ENCODE measurements around the gene KCNK18. TPM values are rescaled to one million over a fixed set of nuclear protein-coding genes. Genes with fewer than 3 reads are reported as not detected.

Gene KCNK18
- total and polyA plus RNA-seq, 10 of the 15 experiments (the other 5 are each of a cell fraction or from before 2014, with no cell fraction given) = not detected

DNA sequence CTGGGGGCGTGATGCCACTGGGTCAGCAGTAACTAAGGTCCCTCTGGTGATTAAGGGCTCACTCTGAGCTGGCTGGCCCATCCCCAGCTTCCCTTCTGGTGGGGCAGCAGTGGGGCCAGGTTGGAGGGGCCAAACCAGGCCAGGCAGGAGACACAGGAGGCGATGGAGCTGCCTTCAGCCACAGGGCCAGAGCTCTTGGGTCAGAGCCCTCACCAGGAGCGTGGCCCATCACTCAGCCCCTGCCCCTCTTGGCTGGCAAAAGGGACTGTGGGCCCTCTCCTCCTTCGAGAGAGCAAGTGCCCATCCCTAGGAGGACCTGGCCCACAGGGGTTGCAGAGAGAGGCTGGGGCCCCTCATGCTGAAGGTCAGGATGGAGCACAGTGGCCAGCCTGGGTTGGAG is 4.5 kb downstream of the KCNK18 start:
- intact Hi-C loops (cut with micrococcal nuclease; ENCODE audit: unreplicated experiment) = no loop called here
- no TSS peak for BruUV-seq (replicated peaks)
- TF ChIP-seq, protein P1, sequence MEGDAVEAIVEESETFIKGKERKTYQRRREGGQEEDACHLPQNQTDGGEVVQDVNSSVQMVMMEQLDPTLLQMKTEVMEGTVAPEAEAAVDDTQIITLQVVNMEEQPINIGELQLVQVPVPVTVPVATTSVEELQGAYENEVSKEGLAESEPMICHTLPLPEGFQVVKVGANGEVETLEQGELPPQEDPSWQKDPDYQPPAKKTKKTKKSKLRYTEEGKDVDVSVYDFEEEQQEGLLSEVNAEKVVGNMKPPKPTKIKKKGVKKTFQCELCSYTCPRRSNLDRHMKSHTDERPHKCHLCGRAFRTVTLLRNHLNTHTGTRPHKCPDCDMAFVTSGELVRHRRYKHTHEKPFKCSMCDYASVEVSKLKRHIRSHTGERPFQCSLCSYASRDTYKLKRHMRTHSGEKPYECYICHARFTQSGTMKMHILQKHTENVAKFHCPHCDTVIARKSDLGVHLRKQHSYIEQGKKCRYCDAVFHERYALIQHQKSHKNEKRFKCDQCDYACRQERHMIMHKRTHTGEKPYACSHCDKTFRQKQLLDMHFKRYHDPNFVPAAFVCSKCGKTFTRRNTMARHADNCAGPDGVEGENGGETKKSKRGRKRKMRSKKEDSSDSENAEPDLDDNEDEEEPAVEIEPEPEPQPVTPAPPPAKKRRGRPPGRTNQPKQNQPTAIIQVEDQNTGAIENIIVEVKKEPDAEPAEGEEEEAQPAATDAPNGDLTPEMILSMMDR (IDR thresholded peaks at IDR 0.05 in 2 of 3, conservative IDR thresholded peaks at IDR 0.05 in 1 of 3; ENCODE audit: control insufficient read depth in 2 of 3, extremely low read depth in 1 of 3, insufficient read depth in 1 of 3, low read depth in 3 of 3, low read length in 3 of 3) = no peak
- no peak for TF ChIP-seq POLR2AphosphoS5 (IDR thresholded peaks at IDR 0.05; ENCODE audit: low read length)
- no peak for TF ChIP-seq HDAC2 (IDR thresholded peaks at IDR 0.05)
- TF ChIP-seq CBFB (IDR thresholded peaks at IDR 0.05; ENCODE audit: low read depth) = no peak
- TF ChIP-seq, protein P2, sequence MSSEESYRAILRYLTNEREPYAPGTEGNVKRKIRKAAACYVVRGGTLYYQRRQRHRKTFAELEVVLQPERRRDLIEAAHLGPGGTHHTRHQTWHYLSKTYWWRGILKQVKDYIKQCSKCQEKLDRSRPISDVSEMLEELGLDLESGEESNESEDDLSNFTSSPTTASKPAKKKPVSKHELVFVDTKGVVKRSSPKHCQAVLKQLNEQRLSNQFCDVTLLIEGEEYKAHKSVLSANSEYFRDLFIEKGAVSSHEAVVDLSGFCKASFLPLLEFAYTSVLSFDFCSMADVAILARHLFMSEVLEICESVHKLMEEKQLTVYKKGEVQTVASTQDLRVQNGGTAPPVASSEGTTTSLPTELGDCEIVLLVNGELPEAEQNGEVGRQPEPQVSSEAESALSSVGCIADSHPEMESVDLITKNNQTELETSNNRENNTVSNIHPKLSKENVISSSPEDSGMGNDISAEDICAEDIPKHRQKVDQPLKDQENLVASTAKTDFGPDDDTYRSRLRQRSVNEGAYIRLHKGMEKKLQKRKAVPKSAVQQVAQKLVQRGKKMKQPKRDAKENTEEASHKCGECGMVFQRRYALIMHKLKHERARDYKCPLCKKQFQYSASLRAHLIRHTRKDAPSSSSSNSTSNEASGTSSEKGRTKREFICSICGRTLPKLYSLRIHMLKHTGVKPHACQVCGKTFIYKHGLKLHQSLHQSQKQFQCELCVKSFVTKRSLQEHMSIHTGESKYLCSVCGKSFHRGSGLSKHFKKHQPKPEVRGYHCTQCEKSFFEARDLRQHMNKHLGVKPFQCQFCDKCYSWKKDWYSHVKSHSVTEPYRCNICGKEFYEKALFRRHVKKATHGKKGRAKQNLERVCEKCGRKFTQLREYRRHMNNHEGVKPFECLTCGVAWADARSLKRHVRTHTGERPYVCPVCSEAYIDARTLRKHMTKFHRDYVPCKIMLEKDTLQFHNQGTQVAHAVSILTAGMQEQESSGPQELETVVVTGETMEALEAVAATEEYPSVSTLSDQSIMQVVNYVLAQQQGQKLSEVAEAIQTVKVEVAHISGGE (CRISPR knock-in tag; IDR thresholded peaks at IDR 0.05) = no peak
- no peak for TF ChIP-seq NR2F1 (conservative IDR thresholded peaks at IDR 0.05)
- TF ChIP-seq NR2C1 (IDR thresholded peaks at IDR 0.05) = no peak
- no peak for TF ChIP-seq HDAC6 (IDR thresholded peaks at IDR 0.05; ENCODE audit: unreplicated experiment)
- TF ChIP-seq, protein P3, sequence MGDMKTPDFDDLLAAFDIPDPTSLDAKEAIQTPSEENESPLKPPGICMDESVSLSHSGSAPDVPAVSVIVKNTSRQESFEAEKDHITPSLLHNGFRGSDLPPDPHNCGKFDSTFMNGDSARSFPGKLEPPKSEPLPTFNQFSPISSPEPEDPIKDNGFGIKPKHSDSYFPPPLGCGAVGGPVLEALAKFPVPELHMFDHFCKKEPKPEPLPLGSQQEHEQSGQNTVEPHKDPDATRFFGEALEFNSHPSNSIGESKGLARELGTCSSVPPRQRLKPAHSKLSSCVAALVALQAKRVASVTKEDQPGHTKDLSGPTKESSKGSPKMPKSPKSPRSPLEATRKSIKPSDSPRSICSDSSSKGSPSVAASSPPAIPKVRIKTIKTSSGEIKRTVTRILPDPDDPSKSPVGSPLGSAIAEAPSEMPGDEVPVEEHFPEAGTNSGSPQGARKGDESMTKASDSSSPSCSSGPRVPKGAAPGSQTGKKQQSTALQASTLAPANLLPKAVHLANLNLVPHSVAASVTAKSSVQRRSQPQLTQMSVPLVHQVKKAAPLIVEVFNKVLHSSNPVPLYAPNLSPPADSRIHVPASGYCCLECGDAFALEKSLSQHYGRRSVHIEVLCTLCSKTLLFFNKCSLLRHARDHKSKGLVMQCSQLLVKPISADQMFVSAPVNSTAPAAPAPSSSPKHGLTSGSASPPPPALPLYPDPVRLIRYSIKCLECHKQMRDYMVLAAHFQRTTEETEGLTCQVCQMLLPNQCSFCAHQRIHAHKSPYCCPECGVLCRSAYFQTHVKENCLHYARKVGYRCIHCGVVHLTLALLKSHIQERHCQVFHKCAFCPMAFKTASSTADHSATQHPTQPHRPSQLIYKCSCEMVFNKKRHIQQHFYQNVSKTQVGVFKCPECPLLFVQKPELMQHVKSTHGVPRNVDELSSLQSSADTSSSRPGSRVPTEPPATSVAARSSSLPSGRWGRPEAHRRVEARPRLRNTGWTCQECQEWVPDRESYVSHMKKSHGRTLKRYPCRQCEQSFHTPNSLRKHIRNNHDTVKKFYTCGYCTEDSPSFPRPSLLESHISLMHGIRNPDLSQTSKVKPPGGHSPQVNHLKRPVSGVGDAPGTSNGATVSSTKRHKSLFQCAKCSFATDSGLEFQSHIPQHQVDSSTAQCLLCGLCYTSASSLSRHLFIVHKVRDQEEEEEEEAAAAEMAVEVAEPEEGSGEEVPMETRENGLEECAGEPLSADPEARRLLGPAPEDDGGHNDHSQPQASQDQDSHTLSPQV (IDR thresholded peaks at IDR 0.05) = no peak
- TF ChIP-seq, protein P4, sequence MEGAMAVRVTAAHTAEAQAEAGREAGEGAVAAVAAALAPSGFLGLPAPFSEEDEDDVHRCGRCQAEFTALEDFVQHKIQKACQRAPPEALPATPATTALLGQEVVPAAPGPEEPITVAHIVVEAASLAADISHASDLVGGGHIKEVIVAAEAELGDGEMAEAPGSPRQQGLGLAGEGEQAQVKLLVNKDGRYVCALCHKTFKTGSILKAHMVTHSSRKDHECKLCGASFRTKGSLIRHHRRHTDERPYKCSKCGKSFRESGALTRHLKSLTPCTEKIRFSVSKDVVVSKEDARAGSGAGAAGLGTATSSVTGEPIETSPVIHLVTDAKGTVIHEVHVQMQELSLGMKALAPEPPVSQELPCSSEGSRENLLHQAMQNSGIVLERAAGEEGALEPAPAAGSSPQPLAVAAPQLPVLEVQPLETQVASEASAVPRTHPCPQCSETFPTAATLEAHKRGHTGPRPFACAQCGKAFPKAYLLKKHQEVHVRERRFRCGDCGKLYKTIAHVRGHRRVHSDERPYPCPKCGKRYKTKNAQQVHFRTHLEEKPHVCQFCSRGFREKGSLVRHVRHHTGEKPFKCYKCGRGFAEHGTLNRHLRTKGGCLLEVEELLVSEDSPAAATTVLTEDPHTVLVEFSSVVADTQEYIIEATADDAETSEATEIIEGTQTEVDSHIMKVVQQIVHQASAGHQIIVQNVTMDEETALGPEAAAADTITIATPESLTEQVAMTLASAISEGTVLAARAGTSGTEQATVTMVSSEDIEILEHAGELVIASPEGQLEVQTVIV (IDR thresholded peaks at IDR 0.05; ENCODE audit: borderline replicate concordance, partially characterized antibody) = no peak
- TF ChIP-seq PML (IDR thresholded peaks at IDR 0.05; ENCODE audit: low read length) = no peak
- no peak for TF ChIP-seq POLR2A (IDR thresholded peaks at IDR 0.05; ENCODE audit: low read depth, low read length)

More for the DNA sequence above, 4.5 kb downstream of the KCNK18 start:
- Histone ChIP-seq H3K9me3 (replicated peaks; ENCODE audit: control insufficient read depth, insufficient read depth, low read length) (no peaks in the 10 kb centered on the region), H3K9ac (ENCODE audit: control insufficient read depth, insufficient read depth, low read length) (no peak overlapping the region), H3K4me1 (ENCODE audit: control insufficient read depth, insufficient read depth, low read length) (no peaks in the 10 kb centered on the region), H3K4me2 (ENCODE audit: control insufficient read depth, insufficient read depth) (no peak overlapping the region), H3K27ac (ENCODE audit: control insufficient read depth, insufficient read depth) (no peak overlapping the region), H3K4me3 (no peak overlapping the region), H3K79me2 (ENCODE audit: control insufficient read depth, insufficient read depth, low read length) (no peaks in the 10 kb centered on the region), H2AFZ (ENCODE audit: control insufficient read depth, low read depth, low read length) (no peak overlapping the region), H4K20me1 (ENCODE audit: control insufficient read depth, insufficient read depth) (0 out of 2 replicates have a peak, but pooled peaks cover 3% of the 10 kb centered on the region), H3K27me3 (replicated peaks in 1 of 2; ENCODE audit: control insufficient read depth in 2 of 2, insufficient read depth in 2 of 2, low read length in 1 of 2) (no peaks in the 10 kb centered on the region; a peak in 1 of 4 replicates), H3K36me3 (ENCODE audit: control insufficient read depth in 2 of 2, insufficient read depth in 2 of 2, low read length in 1 of 2) (no peaks in the 10 kb centered on the region)
- in situ Hi-C loops (cut with MboI) = no loop called here
- FAIRE-seq (no peak), DNase-seq (ENCODE audit: low read depth, low spot score) (no peak), ATAC-seq (no peak)
- RAD21 ChIA-PET (ENCODE audit: unreplicated experiment) = no interaction called here
- 6% methylated on average over 4 of the region's 4 CpGs for WGBS (ENCODE audit: insufficient coverage, insufficient replicate concordance, low lambda C conversion rate, missing lambda C conversion rate)
- CTCF ChIA-PET = no interaction called here
- POLR2A ChIA-PET = no interaction called here
- SMC1A ChIA-PET (ENCODE audit: uncharacterized antibody, unreplicated experiment) = no interaction called here

All from GM12878 (cell line).